Bronchial epithelial cell (primary cell): ENCODE results near the gene KCNMB1. TPM values are rescaled to one million over a fixed set of nuclear protein-coding genes. Genes with fewer than 3 reads are reported as not detected.

Source experiments
- DNase-seq: peaks from one replicate; pipeline ENCODE4 v3.0.0-alpha.2; 2010; ENCODE audit warnings: low read depth
- FAIRE-seq: peaks from 2 replicates; lab custom pipeline; 2011; peaks lifted over from hg19 to GRCh38; lab: Jason Lieb, UNC
- H3K27me3 ChIP-seq: 2 replicates; pipeline ENCODE4 v1.5.1; 2011; ENCODE audit warnings: low read length; ENCODE audit not compliant: control insufficient read depth, insufficient read depth
- H3K36me3 ChIP-seq: 2 replicates; pipeline ENCODE4 v1.5.1; 2011; ENCODE audit warnings: low read length; ENCODE audit not compliant: control insufficient read depth, insufficient read depth
- H3K4me3 ChIP-seq: 2 replicates; pipeline ENCODE4 v1.5.1; 2011; ENCODE audit warnings: mild to moderate bottlenecking, low read depth, low read length, control low read depth
- CTCF ChIP-seq: IDR thresholded peaks from 2 replicates; pipeline ENCODE4 v1.5.1; 2011; ENCODE audit warnings: mild to moderate bottlenecking, moderate library complexity, low read length, control low read depth, inconsistent platforms; ENCODE audit not compliant: insufficient read depth, severe bottlenecking
- total RNA-seq: library from RNA; depleted of rRNA; stranded (reverse); fragments of >200 nt; gene quantifications from 2 replicates; pipeline ENCODE4 v1.2.1, GENCODE V29; 2014

Gene KCNMB1
- total RNA-seq, 1 donor from 2014 or later = not detected

GRCh38 chr5:170345971-170346370 is 43.2 kb downstream of the KCNMB1 start:
- H3K36me3 ChIP-seq = no peaks in the 10 kb centered on the region
- no peak for DNase-seq
- H3K27me3 ChIP-seq = no peaks in the 10 kb centered on the region
- no peak for FAIRE-seq
- no peak for TF ChIP-seq CTCF
- no peak overlapping the region for H3K4me3 ChIP-seq

- Histone ChIP-seq H3K36me3 (no peaks in the 10 kb centered on the region), H3K4me3 (no peak overlapping the region), H3K27me3 (no peaks in the 10 kb centered on the region)
- FAIRE-seq = no peak
- peak; percentile 4 for DNase-seq
- no peak for TF ChIP-seq CTCF
Measured at GRCh38 chr5:170343177-170343576, 46.0 kb downstream of the KCNMB1 start.

GRCh38 chr5:170342153-170342725 is 46.9 kb downstream of the KCNMB1 start:
- FAIRE-seq (no peak), DNase-seq (no peak)
- Histone ChIP-seq H3K27me3 (no peaks in the 10 kb centered on the region), H3K4me3 (no peak overlapping the region), H3K36me3 (no peaks in the 10 kb centered on the region)
- no peak for TF ChIP-seq CTCF

- no peak for DNase-seq
Measured at GRCh38 chr5:170341545-170341944, 47.6 kb downstream of the KCNMB1 start.

GRCh38 chr5:170339780-170340167 is 49.4 kb downstream of the KCNMB1 start:
- no peaks in the 10 kb centered on the region for H3K36me3 ChIP-seq
- FAIRE-seq = no peak

More at GRCh38 chr5:170341545-170341944, 47.6 kb downstream of the KCNMB1 start:
- FAIRE-seq = no peak
- Histone ChIP-seq H3K4me3 (no peak overlapping the region), H3K36me3 (no peaks in the 10 kb centered on the region), H3K27me3 (peaks cover 2% of the 10 kb centered on the region)
- no peak for TF ChIP-seq CTCF

More at GRCh38 chr5:170339780-170340167, 49.4 kb downstream of the KCNMB1 start:
- peaks cover 2% of the 10 kb centered on the region for H3K27me3 ChIP-seq
- TF ChIP-seq CTCF = no peak
- DNase-seq = no peak
- H3K4me3 ChIP-seq = no peak overlapping the region
